K562 (cell line): Measurements from ENCODE around the gene SIGLEC6. TPM values are rescaled to one million over a fixed set of nuclear protein-coding genes. Genes with fewer than 3 reads are reported as not detected.
A peak's percentile ranks its signal among the peaks of the same experiment; 100 is the strongest.

ENCODE experiments used
- ATAC-seq: fragments of 200-7000 bp; cut with Tn5 transposase; 3 replicates; pipeline ENCODE4 v1.9.1; 2020; ENCODE audit warnings: moderate library complexity
- BruUV-seq: library from RNA; stranded (reverse); fragments of 400-500 nt; replicated peaks from 2 replicates; lab custom pipeline; 2021; lab: Mats Ljungman, UMichigan
- CTCF ChIA-PET: fragments of 300-600 bp; formaldehyde crosslinking; extraction: SDS; loops from one replicate; lab custom pipeline; 2021; ENCODE audit warnings: low intra/inter-chr PET ratio; lab: Yijun Ruan, JAX
- POLR2A ChIA-PET: fragments of 300-600, 350-650 bp; sonication (Branson Sonifier 250); formaldehyde crosslinking; extraction: SDS; loops from one replicate; lab custom pipeline; 2021; ENCODE audit warnings: antibody characterized with exemption, inconsistent platforms; lab: Yijun Ruan, JAX
- DNase-seq, 4 experiments: peaks; one replicate each; pipeline versions ENCODE4 v3.0.0 to v3.0.0-alpha.2; 2011 to 2018; ENCODE audit warnings: low spot score in 3 of 4, mixed read lengths in 3 of 4; ENCODE audit errors: extremely low read depth in 1 of 4
- FAIRE-seq: peaks from 2 replicates; lab custom pipeline; 2011; peaks lifted over from hg19 to GRCh38; lab: Jason Lieb, UNC
- H2AFZ ChIP-seq: 2 replicates; pipeline ENCODE4 v1.6.0; 2011; ENCODE audit warnings: low read depth, low read length, control low read depth, inconsistent platforms
- H3K27ac ChIP-seq: fragments of 200-600 bp; 3 replicates; pipeline ENCODE4 v1.8.0; 2011; ENCODE audit warnings: low read depth, mild to moderate bottlenecking, control low read depth, inconsistent platforms, low read length, moderate library complexity, mixed read lengths; ENCODE audit errors: extremely low read depth
- H3K27me3 ChIP-seq, 2 experiments: fragments of 300-600 bp in 1 of 2; 2 replicates in 1 of 2; 3 replicates in 1 of 2; pipeline versions ENCODE4 v1.6.0 to v1.8.0; 2011; ENCODE audit warnings: inconsistent platforms in 2 of 2, low read length in 2 of 2, mild to moderate bottlenecking in 1 of 2, mixed read lengths in 1 of 2, moderate library complexity in 1 of 2; ENCODE audit not compliant: control insufficient read depth in 2 of 2, insufficient read depth in 2 of 2
- H3K36me3 ChIP-seq: fragments of 300-600 bp; 3 replicates; pipeline ENCODE4 v1.8.0; 2011; ENCODE audit warnings: mild to moderate bottlenecking, low read length, inconsistent platforms; ENCODE audit not compliant: control insufficient read depth, insufficient read depth
- H3K4me1 ChIP-seq, 2 experiments: fragments of 200-600 bp in 1 of 2; replicated peaks in 1 of 2; 2 replicates in 1 of 2; 3 replicates in 1 of 2; pipeline versions ENCODE4 v1.5.1 to v1.8.0; 2011; ENCODE audit warnings: inconsistent platforms in 2 of 2, low read length in 2 of 2, mild to moderate bottlenecking in 1 of 2, mixed read lengths in 1 of 2, moderate library complexity in 1 of 2; ENCODE audit not compliant: control insufficient read depth in 2 of 2, insufficient read depth in 2 of 2
- H3K4me2 ChIP-seq: 2 replicates; pipeline ENCODE4 v1.6.1; 2011; ENCODE audit warnings: low read length, control low read depth, inconsistent platforms, mixed read lengths; ENCODE audit not compliant: insufficient read depth
- H3K4me3 ChIP-seq: fragments of 200-600 bp; sonication (generic), shearing (Covaris generic); 2 replicates; pipeline ENCODE4 v1.5.1; 2016; ENCODE audit warnings: control low read depth, inconsistent platforms
- H3K79me2 ChIP-seq: fragments of 200-600 bp; 3 replicates; pipeline ENCODE4 v1.8.0; 2011; ENCODE audit warnings: low read length, inconsistent platforms; ENCODE audit not compliant: control insufficient read depth, insufficient read depth
- H3K9ac ChIP-seq, 2 experiments: 2 replicates each; pipeline versions ENCODE4 v1.6.0 to v1.6.1; 2011; ENCODE audit warnings: low read depth in 2 of 2, low read length in 2 of 2, control low read depth in 1 of 2, inconsistent platforms in 1 of 2, mild to moderate bottlenecking in 1 of 2, mixed read lengths in 1 of 2; ENCODE audit not compliant: insufficient read depth in 1 of 2
- H3K9me1 ChIP-seq: one replicate; pipeline ENCODE4 v1.6.0; 2011; ENCODE audit warnings: inconsistent platforms, mild to moderate bottlenecking, low read length, moderate library complexity; ENCODE audit not compliant: control insufficient read depth, insufficient read depth
- H3K9me3 ChIP-seq: replicated peaks from 2 replicates; pipeline ENCODE4 v1.5.1; 2011; ENCODE audit warnings: low read depth, low read length, inconsistent platforms; ENCODE audit not compliant: control insufficient read depth, insufficient read depth
- H4K20me1 ChIP-seq: replicated peaks from 2 replicates; pipeline ENCODE4 v1.6.1; 2011; ENCODE audit warnings: low read length, inconsistent platforms, mixed read lengths; ENCODE audit not compliant: control insufficient read depth, insufficient read depth
- DNMT1 ChIP-seq: fragments of 450-650 bp; IDR thresholded peaks from 2 replicates; pipeline ENCODE4 v1.6.1; 2016; ENCODE audit warnings: antibody characterized with exemption, mild to moderate bottlenecking
- KDM1A ChIP-seq, 2 experiments: fragments of 450-650 bp; IDR thresholded peaks; 2 replicates each; pipeline ENCODE4 v1.6.1; 2016; ENCODE audit warnings: mild to moderate bottlenecking in 2 of 2
- MEF2A ChIP-seq: IDR thresholded peaks from 2 replicates; pipeline ENCODE4 v1.6.1; 2011; ENCODE audit warnings: low read depth, mild to moderate bottlenecking, low read length, moderate library complexity; ENCODE audit not compliant: control insufficient read depth
- RBM25 ChIP-seq: fragments of 200-400 bp; formaldehyde crosslinking; IDR thresholded peaks from 2 replicates; pipeline ENCODE4 v1.6.1; 2018; ENCODE audit warnings: low read length, low read depth, moderate library complexity; ENCODE audit not compliant: severe bottlenecking
- ZFP36 ChIP-seq: fragments of 150-350 bp; IDR thresholded peaks from 2 replicates; pipeline ENCODE4 v1.6.1; 2018; ENCODE audit warnings: low read length, low read depth; ENCODE audit not compliant: partially characterized antibody
- WGBS: fragments of 100-300 bp; shearing (Covaris generic); methylation state at CpG from one replicate; pipeline ENCODE4 v1.1.6; 2016; ENCODE audit warnings: low coverage, mixed read lengths; ENCODE audit not compliant: insufficient coverage; ENCODE audit errors: missing lambda C conversion rate; 5-methylcytosine and 5-hydroxymethylcytosine counted together
- in situ Hi-C: fragments of 300-500 bp; cut with MboI; formaldehyde crosslinking; loops from 4 replicates; pipeline ENCODE4 v1.15.0; 2018; ENCODE audit warnings: inconsistent platforms, mixed read lengths
- intact Hi-C: fragments of 100-400 bp; cut with micrococcal nuclease; formaldehyde crosslinking; loops from 2 replicates; pipeline ENCODE4 v1.14.2; 2022
- polyA plus RNA-seq, 8 experiments: library from polyadenylated mRNA; depleted of rRNA in 4 of 8; stranded (reverse) in 5 of 8; unstranded in 3 of 8; fragments of >200 nt; fragmentation: Nextera tagmentation in 2 of 8; fragmentation: Illumina TruSeq in 1 of 8; extraction: Ambion mirVana in 2 of 8; extraction: Trizol in 1 of 8; gene quantifications; 2 replicates each; pipeline versions ENCODE4 v1.2.1 to v1.2.3, GENCODE V29; 2011 to 2014; ENCODE audit warnings: inconsistent platforms in 1 of 8, missing spikeins in 1 of 8
- total RNA-seq, 7 experiments: library from RNA; depleted of rRNA in 6 of 7; stranded (reverse); fragments of >200 nt in 6 of 7; fragmentation: Illumina TruSeq in 2 of 7; extraction: Trizol in 2 of 7; gene quantifications; 2 replicates each; pipeline versions ENCODE4 v1.2.1 to v1.2.3, GENCODE V29; 2011 to 2021; ENCODE audit warnings: low replicate concordance in 1 of 7
- TF ChIP-seq, protein P1 (sequence below): fragments of 450-650 bp; IDR thresholded peaks from 2 replicates; pipeline ENCODE4 v1.6.1; 2016; ENCODE audit warnings: mild to moderate bottlenecking, moderate library complexity

The SIGLEC6 gene
- total and polyA plus RNA-seq, 9 of the 15 experiments (the other 6 are each of a cell fraction or from before 2014, with no cell fraction given) = 0.03 to 17.5 (median 0.71) TPM

DNA sequence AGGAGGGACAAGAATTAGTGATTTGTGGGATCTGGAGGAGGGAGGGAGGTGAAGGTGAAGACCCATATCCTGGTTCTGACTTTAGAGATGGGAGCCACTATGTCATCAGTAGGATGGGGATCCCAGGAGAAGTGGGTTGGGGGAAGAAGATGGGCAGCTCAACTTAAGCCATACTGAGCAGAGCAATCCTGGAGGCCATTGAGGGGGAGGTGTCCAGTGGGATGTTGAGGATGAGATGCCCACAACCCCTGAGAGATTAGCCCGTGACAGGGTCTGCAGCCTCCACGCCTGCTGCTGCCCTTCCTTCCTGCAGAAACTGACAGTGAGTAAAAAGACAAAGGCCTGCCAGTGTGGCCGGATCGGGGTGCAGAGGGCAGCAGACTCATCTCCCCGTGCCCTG, 11.2 kb upstream of the SIGLEC6 start:
- H3K9me1 ChIP-seq = no peaks in the 10 kb centered on the region
- peaks cover 55 to 58% of the 10 kb centered on the region in 2 experiments for H3K4me1 ChIP-seq
- H3K79me2 ChIP-seq = peaks cover 37% of the 10 kb centered on the region
- ATAC-seq = no peak
- H3K4me2 ChIP-seq = no peak overlapping the region
- BruUV-seq = no TSS peak
- no peak overlapping the region for H3K4me3 ChIP-seq
- H3K9me3 ChIP-seq = no peaks in the 10 kb centered on the region; the same call in 1 of the 2 replicates
- peak overlapping the region; percentile 92 for H2AFZ ChIP-seq
- H3K27ac ChIP-seq = peak overlapping the region; percentile 4; the same call in 1 of the 3 replicates
- H3K27me3 ChIP-seq = no peaks in the 10 kb centered on the region; a peak in 1 of 5 replicates
- no peaks in the 10 kb centered on the region for H4K20me1 ChIP-seq
- no peaks in the 10 kb centered on the region for H3K36me3 ChIP-seq
- H3K9ac ChIP-seq = peak overlapping the region in 1 of 2 experiments; percentile 28; a peak in 1 of 4 replicates
- FAIRE-seq = no peak
- TF ChIP-seq DNMT1 (no peak), ZFP36 (peak; percentile 95), MEF2A (no peak), KDM1A (IDR thresholded peaks at IDR 0.05) (0 out of 4 replicates have a peak, but pooled peaks of 1 of the 2 experiments have one; percentile 21), RBM25 (peak; percentile 36)
- TF ChIP-seq, protein P1, sequence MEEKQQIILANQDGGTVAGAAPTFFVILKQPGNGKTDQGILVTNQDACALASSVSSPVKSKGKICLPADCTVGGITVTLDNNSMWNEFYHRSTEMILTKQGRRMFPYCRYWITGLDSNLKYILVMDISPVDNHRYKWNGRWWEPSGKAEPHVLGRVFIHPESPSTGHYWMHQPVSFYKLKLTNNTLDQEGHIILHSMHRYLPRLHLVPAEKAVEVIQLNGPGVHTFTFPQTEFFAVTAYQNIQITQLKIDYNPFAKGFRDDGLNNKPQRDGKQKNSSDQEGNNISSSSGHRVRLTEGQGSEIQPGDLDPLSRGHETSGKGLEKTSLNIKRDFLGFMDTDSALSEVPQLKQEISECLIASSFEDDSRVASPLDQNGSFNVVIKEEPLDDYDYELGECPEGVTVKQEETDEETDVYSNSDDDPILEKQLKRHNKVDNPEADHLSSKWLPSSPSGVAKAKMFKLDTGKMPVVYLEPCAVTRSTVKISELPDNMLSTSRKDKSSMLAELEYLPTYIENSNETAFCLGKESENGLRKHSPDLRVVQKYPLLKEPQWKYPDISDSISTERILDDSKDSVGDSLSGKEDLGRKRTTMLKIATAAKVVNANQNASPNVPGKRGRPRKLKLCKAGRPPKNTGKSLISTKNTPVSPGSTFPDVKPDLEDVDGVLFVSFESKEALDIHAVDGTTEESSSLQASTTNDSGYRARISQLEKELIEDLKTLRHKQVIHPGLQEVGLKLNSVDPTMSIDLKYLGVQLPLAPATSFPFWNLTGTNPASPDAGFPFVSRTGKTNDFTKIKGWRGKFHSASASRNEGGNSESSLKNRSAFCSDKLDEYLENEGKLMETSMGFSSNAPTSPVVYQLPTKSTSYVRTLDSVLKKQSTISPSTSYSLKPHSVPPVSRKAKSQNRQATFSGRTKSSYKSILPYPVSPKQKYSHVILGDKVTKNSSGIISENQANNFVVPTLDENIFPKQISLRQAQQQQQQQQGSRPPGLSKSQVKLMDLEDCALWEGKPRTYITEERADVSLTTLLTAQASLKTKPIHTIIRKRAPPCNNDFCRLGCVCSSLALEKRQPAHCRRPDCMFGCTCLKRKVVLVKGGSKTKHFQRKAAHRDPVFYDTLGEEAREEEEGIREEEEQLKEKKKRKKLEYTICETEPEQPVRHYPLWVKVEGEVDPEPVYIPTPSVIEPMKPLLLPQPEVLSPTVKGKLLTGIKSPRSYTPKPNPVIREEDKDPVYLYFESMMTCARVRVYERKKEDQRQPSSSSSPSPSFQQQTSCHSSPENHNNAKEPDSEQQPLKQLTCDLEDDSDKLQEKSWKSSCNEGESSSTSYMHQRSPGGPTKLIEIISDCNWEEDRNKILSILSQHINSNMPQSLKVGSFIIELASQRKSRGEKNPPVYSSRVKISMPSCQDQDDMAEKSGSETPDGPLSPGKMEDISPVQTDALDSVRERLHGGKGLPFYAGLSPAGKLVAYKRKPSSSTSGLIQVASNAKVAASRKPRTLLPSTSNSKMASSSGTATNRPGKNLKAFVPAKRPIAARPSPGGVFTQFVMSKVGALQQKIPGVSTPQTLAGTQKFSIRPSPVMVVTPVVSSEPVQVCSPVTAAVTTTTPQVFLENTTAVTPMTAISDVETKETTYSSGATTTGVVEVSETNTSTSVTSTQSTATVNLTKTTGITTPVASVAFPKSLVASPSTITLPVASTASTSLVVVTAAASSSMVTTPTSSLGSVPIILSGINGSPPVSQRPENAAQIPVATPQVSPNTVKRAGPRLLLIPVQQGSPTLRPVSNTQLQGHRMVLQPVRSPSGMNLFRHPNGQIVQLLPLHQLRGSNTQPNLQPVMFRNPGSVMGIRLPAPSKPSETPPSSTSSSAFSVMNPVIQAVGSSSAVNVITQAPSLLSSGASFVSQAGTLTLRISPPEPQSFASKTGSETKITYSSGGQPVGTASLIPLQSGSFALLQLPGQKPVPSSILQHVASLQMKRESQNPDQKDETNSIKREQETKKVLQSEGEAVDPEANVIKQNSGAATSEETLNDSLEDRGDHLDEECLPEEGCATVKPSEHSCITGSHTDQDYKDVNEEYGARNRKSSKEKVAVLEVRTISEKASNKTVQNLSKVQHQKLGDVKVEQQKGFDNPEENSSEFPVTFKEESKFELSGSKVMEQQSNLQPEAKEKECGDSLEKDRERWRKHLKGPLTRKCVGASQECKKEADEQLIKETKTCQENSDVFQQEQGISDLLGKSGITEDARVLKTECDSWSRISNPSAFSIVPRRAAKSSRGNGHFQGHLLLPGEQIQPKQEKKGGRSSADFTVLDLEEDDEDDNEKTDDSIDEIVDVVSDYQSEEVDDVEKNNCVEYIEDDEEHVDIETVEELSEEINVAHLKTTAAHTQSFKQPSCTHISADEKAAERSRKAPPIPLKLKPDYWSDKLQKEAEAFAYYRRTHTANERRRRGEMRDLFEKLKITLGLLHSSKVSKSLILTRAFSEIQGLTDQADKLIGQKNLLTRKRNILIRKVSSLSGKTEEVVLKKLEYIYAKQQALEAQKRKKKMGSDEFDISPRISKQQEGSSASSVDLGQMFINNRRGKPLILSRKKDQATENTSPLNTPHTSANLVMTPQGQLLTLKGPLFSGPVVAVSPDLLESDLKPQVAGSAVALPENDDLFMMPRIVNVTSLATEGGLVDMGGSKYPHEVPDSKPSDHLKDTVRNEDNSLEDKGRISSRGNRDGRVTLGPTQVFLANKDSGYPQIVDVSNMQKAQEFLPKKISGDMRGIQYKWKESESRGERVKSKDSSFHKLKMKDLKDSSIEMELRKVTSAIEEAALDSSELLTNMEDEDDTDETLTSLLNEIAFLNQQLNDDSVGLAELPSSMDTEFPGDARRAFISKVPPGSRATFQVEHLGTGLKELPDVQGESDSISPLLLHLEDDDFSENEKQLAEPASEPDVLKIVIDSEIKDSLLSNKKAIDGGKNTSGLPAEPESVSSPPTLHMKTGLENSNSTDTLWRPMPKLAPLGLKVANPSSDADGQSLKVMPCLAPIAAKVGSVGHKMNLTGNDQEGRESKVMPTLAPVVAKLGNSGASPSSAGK = no peak
- WGBS = 79% methylated on average over 5 of the region's 5 CpGs
- in situ Hi-C loops = no loop called here
- ChIA-PET CTCF (no interaction called here), POLR2A (interaction anchor here (0.5 kb wide), 1 partner anchor 350 kb away, joined by 3 read pairs; no protein-coding TSS in a partner anchor)
- no peak for DNase-seq
- intact Hi-C loops = no loop called here
